Neural cell (in vitro differentiated cells): ENCODE results near the gene VPS41. TPM values are rescaled to one million over a fixed set of nuclear protein-coding genes. Genes with fewer than 3 reads are reported as not detected.

Experiments
- H2AFZ ChIP-seq: fragments of 200-600, 300-800 bp; sonication (generic), shearing (Covaris generic); 2 replicates; pipeline ENCODE4 v1.6.0; 2014; ENCODE audit warnings: low read depth, mild to moderate bottlenecking, antibody characterized with exemption, low read length, moderate library complexity
- H3F3A ChIP-seq: fragments of 200-600 bp; shearing (Covaris generic); 2 replicates; pipeline ENCODE4 v1.6.1; 2016; ENCODE audit warnings: mild to moderate bottlenecking, moderate library complexity, mixed read lengths, antibody characterized with exemption, low read length; ENCODE audit not compliant: insufficient read depth, poor library complexity, severe bottlenecking
- H3K27ac ChIP-seq: fragments of 200-600, 300-800 bp; sonication (generic), shearing (Covaris generic); 2 replicates; pipeline ENCODE4 v1.5.1; 2014; ENCODE audit warnings: mild to moderate bottlenecking, low read length, moderate library complexity
- H3K27me3 ChIP-seq: fragments of 300-800, 200-600 bp; sonication (generic), shearing (Covaris generic); 2 replicates; pipeline ENCODE4 v1.6.0; 2014; ENCODE audit warnings: mild to moderate bottlenecking, low read depth, low read length, moderate library complexity; ENCODE audit not compliant: insufficient read depth
- H3K36me3 ChIP-seq: fragments of 300-800, 200-600 bp; sonication (generic), shearing (Covaris generic); 2 replicates; pipeline ENCODE4 v1.5.1; 2014; ENCODE audit warnings: mild to moderate bottlenecking, antibody characterized with exemption, low read length, moderate library complexity; ENCODE audit not compliant: insufficient read depth
- H3K4me2 ChIP-seq: fragments of 300-800, 200-600 bp; sonication (generic), shearing (Covaris generic); 2 replicates; pipeline ENCODE4 v1.6.0; 2014; ENCODE audit warnings: mild to moderate bottlenecking, low read length
- H3K4me3 ChIP-seq: fragments of 300-800, 200-600 bp; sonication (generic), shearing (Covaris generic); 2 replicates; pipeline ENCODE4 v1.5.1; 2014; ENCODE audit warnings: mild to moderate bottlenecking, low read length, moderate library complexity
- H3K79me2 ChIP-seq: fragments of 200-600 bp; shearing (Covaris generic); replicated peaks from 2 replicates; pipeline ENCODE4 v1.6.0; 2014; ENCODE audit warnings: mild to moderate bottlenecking, low read length, moderate library complexity; ENCODE audit not compliant: insufficient read depth
- H3K9ac ChIP-seq: fragments of 300-800, 200-600 bp; sonication (generic), shearing (Covaris generic); 2 replicates; pipeline ENCODE4 v1.6.1; 2016; ENCODE audit warnings: mild to moderate bottlenecking, low read length, mixed read lengths
- H3K9me2 ChIP-seq: fragments of 200-600 bp; shearing (Covaris generic); 2 replicates; pipeline ENCODE4 v1.6.1; 2016; ENCODE audit warnings: mild to moderate bottlenecking, low read length, mixed read lengths; ENCODE audit not compliant: insufficient read depth
- H3K9me3 ChIP-seq: fragments of 200-600, 300-800 bp; sonication (generic), shearing (Covaris generic); 2 replicates; pipeline ENCODE4 v1.6.1; 2016; ENCODE audit warnings: mild to moderate bottlenecking, mixed run types, low read length, moderate library complexity, mixed read lengths
- H4K20me1 ChIP-seq: fragments of 200-600 bp; shearing (Covaris generic); 2 replicates; pipeline ENCODE4 v1.6.1; 2016; ENCODE audit warnings: mild to moderate bottlenecking, mixed run types; ENCODE audit not compliant: insufficient read depth
- CTCF ChIP-seq: fragments of 450-650 bp; IDR thresholded peaks from 2 replicates; pipeline ENCODE4 v1.5.1; 2014; ENCODE audit warnings: antibody characterized with exemption, mild to moderate bottlenecking, moderate library complexity; ENCODE audit not compliant: poor library complexity, severe bottlenecking
- EP300 ChIP-seq: fragments of 450-650 bp; conservative IDR thresholded peaks from 2 replicates; pipeline ENCODE4 v1.6.1; 2014; ENCODE audit warnings: antibody characterized with exemption, mild to moderate bottlenecking, moderate library complexity; ENCODE audit not compliant: poor library complexity, severe bottlenecking
- EZH2 ChIP-seq: fragments of 200-600, 300-800 bp; shearing (Covaris generic), sonication (generic); IDR thresholded peaks from 2 replicates; pipeline ENCODE4 v1.6.1; 2014; ENCODE audit warnings: antibody characterized with exemption, low read length, borderline replicate concordance, mild to moderate bottlenecking; ENCODE audit not compliant: insufficient read depth, poor library complexity, severe bottlenecking
- MXI1 ChIP-seq: fragments of 450-650 bp; conservative IDR thresholded peaks from 2 replicates; pipeline ENCODE4 v1.6.1; 2014; ENCODE audit warnings: antibody characterized with exemption, mild to moderate bottlenecking; ENCODE audit not compliant: poor library complexity, severe bottlenecking
- POLR2AphosphoS5 ChIP-seq: IDR thresholded peaks from 2 replicates; pipeline ENCODE4 v1.6.1; 2012
- RAD21 ChIP-seq: fragments of 450-650 bp; conservative IDR thresholded peaks from 2 replicates; pipeline ENCODE4 v1.6.1; 2014; ENCODE audit warnings: antibody characterized with exemption, mild to moderate bottlenecking, moderate library complexity
- REST ChIP-seq: IDR thresholded peaks from 2 replicates; pipeline ENCODE4 v1.6.1; 2012; ENCODE audit warnings: borderline replicate concordance
- SMC3 ChIP-seq: fragments of 450-650 bp; conservative IDR thresholded peaks from 2 replicates; pipeline ENCODE4 v1.6.1; 2014; ENCODE audit warnings: antibody characterized with exemption, mild to moderate bottlenecking, moderate library complexity; ENCODE audit not compliant: poor library complexity
- TAF1 ChIP-seq: IDR thresholded peaks from 2 replicates; pipeline ENCODE4 v1.6.1; 2012; ENCODE audit warnings: low read depth
- polyA plus RNA-seq: library from polyadenylated mRNA; depleted of rRNA; stranded (reverse); fragments of >200 nt; gene quantifications from 2 replicates; pipeline ENCODE4 v1.2.3, GENCODE V29; 2014

Gene VPS41
- polyA plus RNA-seq, 1 donor from 2014 or later, result 64.0 TPM

- Histone ChIP-seq H3K9me2 (no peaks in the 10 kb centered on the region), H3K79me2 (no peaks in the 10 kb centered on the region), H3K4me3 (no peak overlapping the region), H3K4me2 (no peak overlapping the region), H3K27ac (no peak overlapping the region), H3K27me3 (no peaks in the 10 kb centered on the region), H2AFZ (no peak overlapping the region), H3K36me3 (no peaks in the 10 kb centered on the region), H3K9me3 (no peaks in the 10 kb centered on the region), H4K20me1 (no peaks in the 10 kb centered on the region), H3F3A (no peaks in the 10 kb centered on the region), H3K9ac (no peak overlapping the region)
- TF ChIP-seq POLR2AphosphoS5, result no peak
- TF ChIP-seq EP300, result no peak
- TF ChIP-seq CTCF, result no peak
- no peak for TF ChIP-seq SMC3
- no peak for TF ChIP-seq TAF1
- TF ChIP-seq MXI1, result no peak
- no peak for TF ChIP-seq EZH2
- TF ChIP-seq REST, result no peak
- TF ChIP-seq RAD21, result no peak
Measured at GRCh38 chr7:38759028-38759427, 150.0 kb downstream of the VPS41 start.

- no peaks in the 10 kb centered on the region for H3K9me3 ChIP-seq
- H3K27me3 ChIP-seq, result no peaks in the 10 kb centered on the region
- H3K4me3 ChIP-seq, result no peak overlapping the region
- H3K36me3 ChIP-seq, result no peaks in the 10 kb centered on the region
- H4K20me1 ChIP-seq, result no peaks in the 10 kb centered on the region
- no peaks in the 10 kb centered on the region for H3K9me2 ChIP-seq
- no peaks in the 10 kb centered on the region for H3F3A ChIP-seq
- no peak overlapping the region for H3K9ac ChIP-seq
- no peak overlapping the region for H3K27ac ChIP-seq
- H2AFZ ChIP-seq, result no peak overlapping the region
- no peak for TF ChIP-seq MXI1
- no peak for TF ChIP-seq EZH2
- no peak for TF ChIP-seq RAD21
- no peak for TF ChIP-seq TAF1
- TF ChIP-seq REST, result no peak
- no peak for TF ChIP-seq POLR2AphosphoS5
- TF ChIP-seq EP300, result no peak
- TF ChIP-seq CTCF, result no peak
- TF ChIP-seq SMC3, result no peak
- no peak overlapping the region for H3K4me2 ChIP-seq
- no peaks in the 10 kb centered on the region for H3K79me2 ChIP-seq
Measured at GRCh38 chr7:38757931-38758330, 151.1 kb downstream of the VPS41 start.
